Nucleus accumbens (tissue), 56 donors: Measurements from ENCODE around the gene TBC1D20.

Experiments
- DNase-seq, 56 donors: peaks; one replicate each; lab custom pipeline; 2025; lab: John Stamatoyannopoulos, UW

TBC1D20 gene

DNA sequence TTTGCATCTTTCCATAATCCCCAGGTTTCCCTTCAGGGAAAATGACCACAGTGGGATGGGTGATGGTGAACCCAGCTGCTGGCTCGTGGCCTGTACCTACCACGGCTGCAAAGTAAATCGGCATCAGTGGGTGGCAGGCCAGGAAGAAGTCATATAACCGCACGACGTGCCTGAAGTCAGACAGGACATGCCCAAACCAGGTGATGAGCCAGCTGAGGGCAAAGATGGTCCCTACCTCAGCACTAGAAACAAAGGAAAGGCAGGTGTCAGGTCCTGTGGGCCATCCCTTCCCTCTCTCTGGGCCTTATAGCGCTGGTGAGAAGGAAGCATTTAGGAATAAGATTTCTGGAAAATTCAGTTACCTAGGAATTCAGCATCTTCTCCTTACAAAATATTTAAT is 22.2 kb downstream of the TBC1D20 start:
- DNase-seq = no peak

DNA sequence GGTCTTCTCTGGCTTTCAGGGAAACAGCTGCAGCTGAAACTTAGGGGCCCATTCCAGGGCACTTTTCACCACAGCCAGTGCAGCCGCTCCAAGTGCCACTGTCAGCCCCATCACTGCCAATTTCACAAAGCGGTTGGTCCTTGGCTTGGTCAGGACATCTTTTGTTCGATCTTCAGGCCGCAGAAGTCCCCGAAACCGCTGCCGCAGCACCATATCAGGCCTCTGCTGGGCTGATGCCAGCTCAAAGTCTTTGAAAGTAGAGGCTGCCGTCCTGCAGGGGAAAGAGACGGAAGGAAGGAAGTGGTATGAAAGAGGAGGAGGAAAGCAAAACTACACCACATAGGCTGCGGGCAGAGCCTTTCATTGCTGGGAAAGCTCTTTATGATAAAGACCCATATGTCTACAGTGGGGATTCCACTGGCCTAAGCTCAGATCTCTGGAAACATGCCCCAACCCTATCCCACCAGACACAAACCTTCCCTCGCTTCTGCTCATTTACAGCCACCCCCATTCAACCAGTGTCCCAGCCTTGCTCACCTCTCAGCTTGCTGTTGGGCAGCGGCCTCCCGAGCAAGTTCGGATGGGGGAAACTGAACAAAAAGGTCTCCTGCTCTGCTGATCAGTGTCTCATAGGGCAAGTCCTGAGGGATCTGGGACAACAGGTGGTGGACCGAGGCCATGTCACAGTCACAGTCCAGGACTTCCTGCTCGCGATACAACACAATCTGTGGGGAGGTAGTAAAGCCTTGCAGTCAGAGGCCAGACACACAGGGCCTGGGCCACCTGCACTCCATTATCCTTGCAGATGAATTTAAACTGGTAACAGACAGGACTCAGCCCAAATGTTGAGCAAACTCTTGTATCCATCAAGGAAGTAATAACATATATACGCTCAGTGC is 23.5 kb downstream of the TBC1D20 start:
- peak in 2 of 56 donors; percentile 8 to 28 for DNase-seq

DNA sequence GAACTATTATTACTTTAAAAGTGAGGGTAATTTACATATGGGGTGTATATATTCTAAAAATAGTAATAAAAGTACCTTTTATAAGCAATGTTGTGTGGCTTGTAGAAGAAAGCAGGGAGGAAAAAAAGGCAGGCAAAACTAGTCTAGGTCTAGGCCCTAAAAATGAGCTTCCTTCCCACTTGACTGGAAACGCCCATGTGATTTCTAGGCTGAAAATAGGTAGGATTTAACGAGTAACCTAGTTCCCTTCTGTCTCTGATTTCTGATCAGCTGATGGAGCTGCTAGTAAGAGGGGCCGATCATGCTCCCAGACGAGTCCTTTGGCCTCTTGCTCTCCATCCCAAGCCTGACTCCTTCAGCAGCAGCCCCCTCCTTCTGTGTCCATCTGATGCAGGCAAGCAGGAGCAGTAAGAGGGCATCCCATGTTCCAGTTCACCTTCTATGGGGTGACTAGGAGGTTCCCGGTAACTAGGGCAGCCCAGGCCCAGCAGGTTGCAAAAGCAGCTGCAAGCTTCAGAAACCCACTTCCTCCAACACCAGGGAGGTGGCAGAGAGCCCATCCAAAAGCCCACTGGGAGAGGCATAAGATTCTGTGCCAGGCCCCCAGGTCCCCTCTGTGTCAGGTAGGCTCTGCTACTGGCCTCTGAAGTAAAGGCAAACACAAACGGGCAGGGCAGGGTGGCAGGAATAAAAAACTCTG is 24.4 kb downstream of the TBC1D20 start:
- DNase-seq = peak in 2 of 56 donors; percentile 8 to 18

- DNase-seq = no peak
Observed at GRCh38 chr20:436476-436875, 25.9 kb downstream of the TBC1D20 start.

DNA sequence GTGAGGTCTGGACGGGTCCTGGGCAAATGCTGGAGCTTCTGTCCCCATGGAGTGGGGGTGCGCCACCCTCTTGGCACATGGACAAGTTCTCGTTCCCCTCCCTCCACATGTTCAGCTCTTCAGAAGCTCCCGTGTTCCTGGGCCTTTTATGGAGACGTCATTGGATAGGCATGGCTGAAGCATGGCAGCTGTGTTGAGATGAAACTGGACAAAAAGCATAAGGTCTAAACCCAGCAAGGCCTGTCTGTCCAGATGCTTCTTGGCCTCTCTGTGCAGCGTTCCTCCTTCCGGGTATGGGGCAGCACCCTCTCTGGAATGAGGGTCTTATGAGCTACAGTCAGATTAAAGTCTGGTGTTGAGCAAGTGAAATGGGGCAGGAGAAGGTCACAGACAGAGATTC is 26.8 kb downstream of the TBC1D20 start:
- DNase-seq = no peak

GRCh38 chr20:434661-435419 is 27.5 kb downstream of the TBC1D20 start:
- no peak for DNase-seq

DNA sequence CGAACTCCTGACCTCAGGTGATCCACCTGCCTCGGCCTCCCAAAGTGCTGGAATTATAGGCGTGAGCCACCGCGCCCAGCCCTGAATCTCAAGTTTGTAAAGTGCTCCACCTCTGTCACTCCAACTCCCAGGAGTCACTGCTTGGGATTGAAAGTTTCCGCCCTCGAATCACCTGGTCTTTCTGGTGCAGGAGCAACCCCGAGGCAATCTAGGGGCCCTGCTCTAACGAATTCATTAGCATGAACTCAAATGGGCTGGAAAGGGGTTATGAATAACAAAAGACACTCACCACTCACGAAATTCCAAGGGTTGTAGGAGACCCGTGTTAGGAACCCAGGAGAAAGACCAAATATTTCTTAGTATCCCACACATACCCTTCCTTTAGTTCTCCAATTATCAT is 28.1 kb downstream of the TBC1D20 start:
- no peak for DNase-seq

GRCh38 chr20:433300-433975 is 28.9 kb downstream of the TBC1D20 start:
- no peak for DNase-seq

GRCh38 chr20:432677-433299 is 29.5 kb downstream of the TBC1D20 start:
- no peak for DNase-seq

DNA sequence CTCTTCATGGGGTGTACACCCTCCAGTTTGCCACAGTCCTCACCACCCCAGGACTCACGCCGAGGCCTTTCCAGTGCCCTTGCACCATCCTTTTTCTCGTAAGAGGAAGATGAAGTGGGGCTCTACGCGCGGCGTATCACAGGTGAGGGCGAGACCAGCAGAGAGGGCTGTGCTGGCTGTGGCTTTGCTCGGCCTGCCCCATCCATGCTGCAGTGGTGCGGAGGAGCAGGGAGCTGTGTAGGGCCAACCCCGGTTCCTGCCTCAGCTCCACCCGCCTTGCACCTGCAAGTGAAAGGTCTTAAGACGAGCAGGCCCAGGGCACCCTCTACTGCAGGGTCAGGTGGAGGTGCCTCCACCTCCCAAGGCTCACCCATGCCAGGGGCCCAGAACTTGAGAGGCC is 30.1 kb downstream of the TBC1D20 start:
- DNase-seq = no peak

DNA sequence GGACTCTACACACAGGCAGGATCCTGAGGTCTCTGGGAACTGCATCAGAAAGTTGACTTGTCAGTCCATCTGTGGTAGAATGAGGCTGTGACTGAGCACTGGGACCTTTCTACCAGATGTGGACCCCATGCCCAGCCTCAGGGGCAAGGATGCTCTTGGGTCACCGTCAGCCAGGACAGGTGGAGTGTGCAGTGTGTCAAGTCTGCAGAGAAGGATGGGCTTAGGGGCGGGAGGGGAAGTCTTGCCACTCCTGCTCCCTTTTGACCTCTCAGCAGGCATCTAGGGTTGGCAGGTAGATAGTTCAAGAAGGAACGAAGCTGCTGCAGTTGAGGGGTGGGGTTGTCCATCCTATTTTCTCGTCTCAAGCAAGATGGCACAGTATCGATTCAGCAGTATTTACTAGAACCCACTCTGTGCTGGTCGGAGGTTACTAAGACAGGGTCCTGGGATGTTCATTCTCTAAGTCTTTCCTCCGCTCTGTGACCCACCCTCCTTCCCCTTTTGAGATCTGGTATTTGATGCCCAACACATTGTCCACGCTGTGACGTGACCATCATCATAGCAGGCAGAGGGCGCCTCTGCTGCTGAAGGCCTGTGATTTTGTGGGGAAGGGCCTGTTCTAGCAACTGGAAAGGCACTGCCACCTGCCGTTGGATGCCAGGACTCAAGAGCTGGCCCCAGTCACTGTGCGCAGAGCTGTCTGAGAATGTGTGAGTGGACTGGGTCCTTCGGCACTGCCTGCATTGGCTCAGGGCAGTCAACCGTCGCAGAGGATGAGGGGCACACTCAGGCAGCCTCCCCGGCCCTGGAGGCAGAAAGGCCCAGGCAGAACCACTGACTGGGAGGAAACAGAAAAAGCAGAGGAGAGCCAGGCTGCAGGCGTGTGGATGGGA is 31.1 kb downstream of the TBC1D20 start:
- DNase-seq = peak in 54 of 56 donors; percentile 7 to 83 (median 52)

GRCh38 chr20:430091-430999 is 32.0 kb downstream of the TBC1D20 start:
- DNase-seq = no peak

DNA sequence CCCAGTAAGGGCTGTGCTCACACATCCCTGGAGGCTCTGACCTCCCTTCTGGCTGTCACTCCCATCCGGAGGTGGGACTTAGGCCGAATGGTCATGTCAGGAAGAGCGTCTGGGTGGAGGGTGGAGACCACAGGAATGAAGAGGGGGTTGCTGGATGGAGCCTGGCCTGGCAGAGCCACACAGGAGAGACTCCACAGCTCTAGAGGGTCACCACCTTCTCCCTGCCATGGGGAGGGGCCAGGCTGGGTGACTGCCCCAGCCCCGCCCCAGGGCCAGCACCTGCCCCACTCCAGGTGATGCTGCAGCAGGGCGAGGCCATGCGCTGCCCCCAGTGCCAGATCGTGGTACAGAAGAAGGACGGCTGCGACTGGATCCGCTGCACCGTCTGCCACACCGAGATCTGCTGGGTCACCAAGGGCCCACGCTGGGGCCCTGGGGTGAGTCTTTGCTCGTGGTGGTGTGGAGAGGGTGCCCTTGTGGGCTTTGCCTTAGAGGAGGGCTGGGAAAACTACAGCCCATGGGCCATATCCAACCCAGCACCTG is 33.6 kb downstream of the TBC1D20 start:
- DNase-seq = no peak

- no peak for DNase-seq
Observed at GRCh38 chr20:427849-428657, 34.3 kb downstream of the TBC1D20 start.

- DNase-seq = no peak
Observed at GRCh38 chr20:427401-427800, 34.9 kb downstream of the TBC1D20 start.

- DNase-seq = no peak
Observed at GRCh38 chr20:426566-426965, 35.8 kb downstream of the TBC1D20 start.
